ENCODE results near the gene LRRC8B.

Gene LRRC8B

GRCh38 chr1:89524369-89525168 is at the start of gene LRRC8B:
Gene LRRC8B, plus strand, starts transcription at chr1:89524829. Its CDS starts 57,822 bp downstream, at chr1:89582651.
- H3K4me3 ChIP-seq (ENCODE audit: low read depth, low read length), result peak within 1 kb of the TSS; percentile 98
- DNase-seq (ENCODE audit: low read depth), result no peak
- no peak for TF ChIP-seq CTCF (IDR thresholded peaks at IDR 0.05; ENCODE audit: low read depth, low read length, missing control alignments)

- no peak overlapping the region for H3K4me3 ChIP-seq (ENCODE audit: low read depth, low read length)
- no peak for DNase-seq (ENCODE audit: low read depth)
- TF ChIP-seq CTCF (IDR thresholded peaks at IDR 0.05; ENCODE audit: low read depth, low read length, missing control alignments), result no peak
These were observed 49.4 kb upstream of the LRRC8B start for GRCh38 chr1:89475269-89475668.

- no peak for DNase-seq (ENCODE audit: low read depth)
- TF ChIP-seq CTCF (IDR thresholded peaks at IDR 0.05; ENCODE audit: low read depth, low read length, missing control alignments), result no peak
- H3K4me3 ChIP-seq (ENCODE audit: low read depth, low read length), result no peak overlapping the region
These were observed 48.6 kb upstream of the LRRC8B start for GRCh38 chr1:89476072-89476471.

GRCh38 chr1:89483010-89483756 is 41.4 kb upstream of the LRRC8B start:
- TF ChIP-seq CTCF (IDR thresholded peaks at IDR 0.05; ENCODE audit: low read depth, low read length, missing control alignments), result peak; percentile 81
- DNase-seq (ENCODE audit: low read depth), result peak; percentile 55

GRCh38 chr1:89483757-89484077 is 40.9 kb upstream of the LRRC8B start:
- H3K4me3 ChIP-seq (ENCODE audit: low read depth, low read length), result no peak overlapping the region
- no peak for DNase-seq (ENCODE audit: low read depth)
- no peak for TF ChIP-seq CTCF (IDR thresholded peaks at IDR 0.05; ENCODE audit: low read depth, low read length, missing control alignments)

More at GRCh38 chr1:89483010-89483756, 41.4 kb upstream of the LRRC8B start:
- no peak overlapping the region for H3K4me3 ChIP-seq (ENCODE audit: low read depth, low read length)

- no peak for TF ChIP-seq CTCF (IDR thresholded peaks at IDR 0.05; ENCODE audit: low read depth, low read length, missing control alignments)
- DNase-seq (ENCODE audit: low read depth), result no peak
- H3K4me3 ChIP-seq (ENCODE audit: low read depth, low read length), result no peak overlapping the region
These were observed 40.3 kb upstream of the LRRC8B start for GRCh38 chr1:89484092-89485038.

Data from GM12864 (cell line).